ENCODE results near the gene GHDC. TPM values are rescaled to one million over a fixed set of nuclear protein-coding genes. Genes with fewer than 3 reads are reported as not detected.

Gene GHDC
- total RNA-seq, 1 donor from 2014 or later, result 7.8 TPM

DNA sequence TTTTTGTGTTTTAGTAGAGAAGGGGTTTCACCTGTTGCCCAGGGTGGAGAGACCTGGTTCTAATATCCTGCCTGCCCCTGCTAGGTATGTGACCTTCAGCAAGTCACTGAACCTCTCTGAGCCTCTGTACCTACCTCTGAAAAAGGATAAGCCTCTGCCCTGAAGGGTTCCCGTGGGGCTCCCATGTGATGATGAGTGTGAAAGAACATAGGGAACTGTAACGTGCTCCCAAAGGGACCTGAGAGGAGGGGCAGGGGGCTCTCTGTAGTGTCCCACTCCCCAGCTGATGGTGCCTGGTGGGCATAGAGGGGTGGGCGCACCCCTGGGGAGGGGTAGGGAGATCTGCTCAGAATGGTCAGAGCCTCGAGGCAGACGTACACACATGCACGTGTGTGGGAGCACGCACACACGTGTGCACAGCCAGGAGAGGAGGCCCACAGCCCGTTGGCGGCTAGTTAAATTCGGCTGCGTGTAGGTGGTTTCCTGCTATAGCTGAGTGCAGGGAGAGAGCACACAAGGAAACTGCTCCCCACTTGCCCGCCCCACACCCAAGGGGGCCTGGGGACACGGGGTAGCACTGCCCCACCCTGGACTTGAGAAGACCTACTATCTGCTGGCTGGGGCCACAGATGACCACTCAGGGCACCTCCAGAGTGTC lies 20.0 kb downstream of the GHDC start:
- Mint-ChIP-seq H3K4me3 (ENCODE audit: unreplicated experiment) (no peak overlapping the region), H3K27me3 (ENCODE audit: low read depth) (peaks cover 34% of the 10 kb centered on the region), H3K36me3 (ENCODE audit: low read depth) (no peaks in the 10 kb centered on the region), H3K9me3 (ENCODE audit: low read depth) (no peaks in the 10 kb centered on the region), H3K27ac (ENCODE audit: unreplicated experiment) (no peak overlapping the region), H3K4me1 (ENCODE audit: low read depth) (no peaks in the 10 kb centered on the region)
- TF ChIP-seq, protein P1, sequence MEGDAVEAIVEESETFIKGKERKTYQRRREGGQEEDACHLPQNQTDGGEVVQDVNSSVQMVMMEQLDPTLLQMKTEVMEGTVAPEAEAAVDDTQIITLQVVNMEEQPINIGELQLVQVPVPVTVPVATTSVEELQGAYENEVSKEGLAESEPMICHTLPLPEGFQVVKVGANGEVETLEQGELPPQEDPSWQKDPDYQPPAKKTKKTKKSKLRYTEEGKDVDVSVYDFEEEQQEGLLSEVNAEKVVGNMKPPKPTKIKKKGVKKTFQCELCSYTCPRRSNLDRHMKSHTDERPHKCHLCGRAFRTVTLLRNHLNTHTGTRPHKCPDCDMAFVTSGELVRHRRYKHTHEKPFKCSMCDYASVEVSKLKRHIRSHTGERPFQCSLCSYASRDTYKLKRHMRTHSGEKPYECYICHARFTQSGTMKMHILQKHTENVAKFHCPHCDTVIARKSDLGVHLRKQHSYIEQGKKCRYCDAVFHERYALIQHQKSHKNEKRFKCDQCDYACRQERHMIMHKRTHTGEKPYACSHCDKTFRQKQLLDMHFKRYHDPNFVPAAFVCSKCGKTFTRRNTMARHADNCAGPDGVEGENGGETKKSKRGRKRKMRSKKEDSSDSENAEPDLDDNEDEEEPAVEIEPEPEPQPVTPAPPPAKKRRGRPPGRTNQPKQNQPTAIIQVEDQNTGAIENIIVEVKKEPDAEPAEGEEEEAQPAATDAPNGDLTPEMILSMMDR (IDR thresholded peaks at IDR 0.05), result no peak
- DNase-seq (ENCODE audit: low spot score), result no peak

- Mint-ChIP-seq H3K36me3 (ENCODE audit: low read depth) (no peaks in the 10 kb centered on the region), H3K27me3 (ENCODE audit: low read depth) (peaks cover 30% of the 10 kb centered on the region), H3K4me3 (ENCODE audit: unreplicated experiment) (no peak overlapping the region), H3K27ac (ENCODE audit: unreplicated experiment) (no peak overlapping the region), H3K4me1 (ENCODE audit: low read depth) (no peaks in the 10 kb centered on the region), H3K9me3 (ENCODE audit: low read depth) (no peaks in the 10 kb centered on the region)
- TF ChIP-seq, protein P1 (IDR thresholded peaks at IDR 0.05), result no peak
- DNase-seq (ENCODE audit: low spot score), result no peak
Observed at GRCh38 chr17:42171831-42172230, 22.5 kb downstream of the GHDC start.

- Mint-ChIP-seq H3K27ac (ENCODE audit: unreplicated experiment) (no peak overlapping the region), H3K9me3 (ENCODE audit: low read depth) (no peaks in the 10 kb centered on the region), H3K36me3 (ENCODE audit: low read depth) (no peaks in the 10 kb centered on the region), H3K27me3 (ENCODE audit: low read depth) (peaks cover 21% of the 10 kb centered on the region), H3K4me3 (ENCODE audit: unreplicated experiment) (no peak overlapping the region), H3K4me1 (ENCODE audit: low read depth) (no peaks in the 10 kb centered on the region)
- DNase-seq (ENCODE audit: low spot score), result no peak
- TF ChIP-seq, protein P1 (IDR thresholded peaks at IDR 0.05), result no peak
Observed at GRCh38 chr17:42169351-42169750, 24.9 kb downstream of the GHDC start.

DNA sequence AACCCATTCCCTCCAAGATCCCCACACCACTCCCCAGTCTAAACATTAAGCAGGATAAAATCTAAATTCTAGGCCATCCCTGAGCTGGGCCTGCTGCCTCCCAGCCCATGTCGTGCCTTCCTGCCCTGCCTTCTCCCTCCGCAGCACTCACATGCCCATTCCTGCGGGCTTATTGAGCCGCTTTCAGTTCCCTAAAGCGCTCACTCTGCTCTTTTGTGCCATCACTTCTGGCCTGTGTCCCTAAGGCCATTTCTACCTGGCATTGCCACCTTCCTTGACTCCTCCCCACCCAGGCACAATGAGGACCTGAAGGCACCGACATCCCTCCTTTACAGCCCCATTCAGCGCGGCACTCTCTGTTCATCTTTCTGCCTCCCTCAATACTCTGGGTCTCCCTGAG lies 26.5 kb downstream of the GHDC start:
- Mint-ChIP-seq H3K27me3 (ENCODE audit: low read depth) (peaks cover 20% of the 10 kb centered on the region), H3K27ac (ENCODE audit: unreplicated experiment) (no peak overlapping the region), H3K36me3 (ENCODE audit: low read depth) (no peaks in the 10 kb centered on the region), H3K4me1 (ENCODE audit: low read depth) (no peaks in the 10 kb centered on the region), H3K9me3 (ENCODE audit: low read depth) (no peaks in the 10 kb centered on the region), H3K4me3 (ENCODE audit: unreplicated experiment) (no peak overlapping the region)
- DNase-seq (ENCODE audit: low spot score), result no peak
- TF ChIP-seq, protein P1 (IDR thresholded peaks at IDR 0.05), result no peak

DNA sequence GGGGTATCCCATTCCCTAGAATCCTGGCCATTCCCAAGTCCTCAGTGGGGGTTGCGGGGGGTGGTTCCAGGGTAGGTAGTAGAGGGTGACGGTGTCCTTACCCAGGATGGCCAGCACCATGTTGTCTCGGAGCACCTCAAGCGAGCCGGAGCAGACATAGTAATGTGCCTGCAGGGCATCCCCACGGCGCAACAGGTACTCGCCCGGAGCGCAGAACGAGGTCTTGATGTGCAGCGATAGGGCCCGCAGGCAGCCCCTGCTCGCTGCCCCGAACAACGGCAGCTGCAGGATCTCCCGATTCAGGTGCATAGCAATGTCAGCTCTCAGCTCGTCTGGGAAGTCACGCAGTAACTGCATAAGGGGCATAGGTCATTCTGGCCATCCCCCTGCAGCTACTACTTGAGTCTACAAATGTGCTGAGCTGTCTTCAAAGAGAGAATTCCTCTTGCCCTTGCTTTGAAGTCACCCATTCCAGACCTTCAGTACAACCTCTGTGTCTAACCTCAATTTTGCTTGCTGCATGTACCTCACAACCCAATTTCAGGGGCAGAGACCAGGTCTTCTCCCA lies 28.0 kb downstream of the GHDC start:
- H3K27me3 Mint-ChIP-seq (ENCODE audit: low read depth), result peaks cover 12% of the 10 kb centered on the region
- TF ChIP-seq, protein P1 (IDR thresholded peaks at IDR 0.05), result no peak
- peak; percentile 94 for DNase-seq (ENCODE audit: low spot score)
- no peak overlapping the region for H3K27ac Mint-ChIP-seq (ENCODE audit: unreplicated experiment)
- H3K9me3 Mint-ChIP-seq (ENCODE audit: low read depth), result no peaks in the 10 kb centered on the region
- no peaks in the 10 kb centered on the region for H3K4me1 Mint-ChIP-seq (ENCODE audit: low read depth)
- H3K36me3 Mint-ChIP-seq (ENCODE audit: low read depth), result no peaks in the 10 kb centered on the region
- H3K4me3 Mint-ChIP-seq (ENCODE audit: unreplicated experiment), result no peak overlapping the region
